ENCODE measurements around the gene SELPLG.
"Not testable (repeated sequence)": the region's sequence is repeated elsewhere in the genome, so short reads cannot be mapped to it uniquely, and the experiment has no call there.

SELPLG gene

GRCh38 chr12:108634341-108634751, 652 bp upstream of the SELPLG start:
- Histone ChIP-seq H3K36me3 (no peaks in the 10 kb centered on the region), H3K4me3 (peak overlapping the region; percentile 55), H3K27me3 (no peaks in the 10 kb centered on the region), H3K4me1 (peaks cover 100% of the 10 kb centered on the region), H3K4me2 (peak overlapping the region; percentile 98), H3K9me3 (peaks cover 11% of the 10 kb centered on the region), H3K27ac (peak overlapping the region; percentile 87), H3K9ac (peak overlapping the region; percentile 69), H4K20me1 (0 out of 2 replicates have a peak, but pooled peaks cover 8% of the 10 kb centered on the region)
- TF ChIP-seq Cebpa-rat (IDR thresholded peaks at IDR 0.05) = no peak

- Histone ChIP-seq H3K4me3 (0 out of 2 replicates have a peak overlapping the region, but pooled peaks have one; percentile 15), H3K36me3 (no peaks in the 10 kb centered on the region), H3K9me3 (peaks cover 11% of the 10 kb centered on the region), H4K20me1 (0 out of 2 replicates have a peak, but pooled peaks cover 8% of the 10 kb centered on the region), H3K4me1 (peaks cover 100% of the 10 kb centered on the region), H3K27me3 (no peaks in the 10 kb centered on the region), H3K9ac (no peak overlapping the region), H3K27ac (peak overlapping the region; percentile 87), H3K4me2 (peak overlapping the region; percentile 98)
- no peak for TF ChIP-seq Cebpa-rat (IDR thresholded peaks at IDR 0.05)
Measured at GRCh38 chr12:108633081-108633533, 587 bp downstream of the SELPLG start.

GRCh38 chr12:108631261-108631660, 2.4 kb downstream of the SELPLG start:
- H4K20me1 ChIP-seq, H3K27me3 ChIP-seq, H3K27ac ChIP-seq, H3K4me3 ChIP-seq, H3K9ac ChIP-seq, H3K36me3 ChIP-seq: not testable (repeated sequence)
- Histone ChIP-seq H3K4me2 (peak overlapping the region; percentile 98), H3K4me1 (peaks cover 88% of the 10 kb centered on the region), H3K9me3 (peaks cover 11% of the 10 kb centered on the region)

- Histone ChIP-seq H3K4me1 (peaks cover 82% of the 10 kb centered on the region), H4K20me1 (0 out of 2 replicates have a peak, but pooled peaks cover 8% of the 10 kb centered on the region), H3K36me3 (no peaks in the 10 kb centered on the region), H3K9ac (no peak overlapping the region), H3K4me2 (peak overlapping the region; percentile 98), H3K9me3 (peaks cover 11% of the 10 kb centered on the region), H3K4me3 (no peak overlapping the region), H3K27ac (no peak overlapping the region), H3K27me3 (no peaks in the 10 kb centered on the region)
- no peak for TF ChIP-seq Cebpa-rat (IDR thresholded peaks at IDR 0.05)
Measured at GRCh38 chr12:108630481-108631207, 3.0 kb downstream of the SELPLG start.

- H3K4me3 ChIP-seq = no peak overlapping the region
- H3K36me3 ChIP-seq = no peaks in the 10 kb centered on the region
- H3K4me1 ChIP-seq = peaks cover 75% of the 10 kb centered on the region
- peak overlapping the region; percentile 98 for H3K4me2 ChIP-seq
- H4K20me1 ChIP-seq = 0 out of 2 replicates have a peak, but pooled peaks cover 8% of the 10 kb centered on the region
- H3K27ac ChIP-seq = no peak overlapping the region
- H3K9ac ChIP-seq = no peak overlapping the region
- H3K9me3 ChIP-seq = peaks cover 11% of the 10 kb centered on the region
- H3K27me3 ChIP-seq = no peaks in the 10 kb centered on the region
- TF ChIP-seq Cebpa-rat (IDR thresholded peaks at IDR 0.05) = no peak
Measured at GRCh38 chr12:108629824-108630476, 3.7 kb downstream of the SELPLG start.

- 0 out of 2 replicates have a peak, but pooled peaks cover 8% of the 10 kb centered on the region for H4K20me1 ChIP-seq
- no peak overlapping the region for H3K9ac ChIP-seq
- H3K27me3 ChIP-seq = no peaks in the 10 kb centered on the region
- TF ChIP-seq Cebpa-rat (IDR thresholded peaks at IDR 0.05) = no peak
- H3K4me3 ChIP-seq = no peak overlapping the region
- no peaks in the 10 kb centered on the region for H3K36me3 ChIP-seq
- H3K4me1 ChIP-seq = peaks cover 67% of the 10 kb centered on the region
- peaks cover 11% of the 10 kb centered on the region for H3K9me3 ChIP-seq
- H3K27ac ChIP-seq = no peak overlapping the region
- peak overlapping the region; percentile 57; the same call in 1 of the 2 replicates for H3K4me2 ChIP-seq
Measured at GRCh38 chr12:108629151-108629550, 4.5 kb downstream of the SELPLG start.

GRCh38 chr12:108627134-108627920, 6.4 kb downstream of the SELPLG start:
- Histone ChIP-seq H3K4me2 (peak overlapping the region; percentile 57), H3K27me3 (no peaks in the 10 kb centered on the region), H4K20me1 (0 out of 2 replicates have a peak, but pooled peaks cover 8% of the 10 kb centered on the region), H3K27ac (no peak overlapping the region), H3K4me1 (peaks cover 55% of the 10 kb centered on the region), H3K4me3 (no peak overlapping the region), H3K36me3 (no peaks in the 10 kb centered on the region), H3K9ac (no peak overlapping the region), H3K9me3 (peaks cover 17% of the 10 kb centered on the region)
- no peak for TF ChIP-seq Cebpa-rat (IDR thresholded peaks at IDR 0.05)

- peaks cover 5% of the 10 kb centered on the region; the same call in 1 of the 2 replicates for H3K9me3 ChIP-seq
- H4K20me1 ChIP-seq = 0 out of 2 replicates have a peak, but pooled peaks cover 4% of the 10 kb centered on the region
- H3K36me3 ChIP-seq = no peaks in the 10 kb centered on the region
- peaks cover 40% of the 10 kb centered on the region for H3K4me1 ChIP-seq
- H3K27me3 ChIP-seq = no peaks in the 10 kb centered on the region
- no peak overlapping the region for H3K4me2 ChIP-seq
- H3K9ac ChIP-seq = no peak overlapping the region
- no peak overlapping the region for H3K4me3 ChIP-seq
- TF ChIP-seq Cebpa-rat (IDR thresholded peaks at IDR 0.05) = no peak
- H3K27ac ChIP-seq = no peak overlapping the region
Measured at GRCh38 chr12:108625228-108625627, 8.5 kb downstream of the SELPLG start.

GRCh38 chr12:108623577-108623976, 10.1 kb downstream of the SELPLG start:
- TF ChIP-seq Cebpa-rat (IDR thresholded peaks at IDR 0.05) = no peak
- H3K27me3 ChIP-seq = no peaks in the 10 kb centered on the region
- H3K36me3 ChIP-seq = no peaks in the 10 kb centered on the region
- no peak overlapping the region for H3K9ac ChIP-seq
- no peaks in the 10 kb centered on the region for H4K20me1 ChIP-seq
- H3K4me2 ChIP-seq = no peak overlapping the region
- no peak overlapping the region for H3K27ac ChIP-seq
- no peak overlapping the region for H3K4me3 ChIP-seq
- H3K9me3 ChIP-seq = peaks cover 5% of the 10 kb centered on the region; the same call in 1 of the 2 replicates
- peaks cover 25% of the 10 kb centered on the region for H3K4me1 ChIP-seq
